CD4-positive, CD25-positive, alpha-beta regulatory T cell (primary cell): ENCODE data around the gene PRAF2. TPM values are rescaled to one million over a fixed set of nuclear protein-coding genes. Genes with fewer than 3 reads are reported as not detected.

Experiments used
- ATAC-seq, 2 donors: fragments of 150-1000 bp; cut with Tn5 transposase; one replicate each; pipeline ENCODE4 v1.10.0; 2021; ENCODE audit warnings: low read depth in 2 of 2, moderate number of reproducible peaks in 2 of 2, moderate library complexity in 1 of 2
- DNase-seq, 3 donors: peaks; one replicate each; pipeline versions ENCODE4 v3.0.0 to v3.0.0-alpha.2; 2012 to 2022; ENCODE audit warnings: mixed read lengths in 1 of 3
- H3K27ac ChIP-seq: one replicate; pipeline ENCODE4 v1.7.0; 2013; ENCODE audit warnings: mild to moderate bottlenecking, low read length; ENCODE audit not compliant: insufficient read depth, poor library complexity, severe bottlenecking
- H3K27me3 ChIP-seq: one replicate; pipeline ENCODE4 v1.7.0; 2013; ENCODE audit warnings: low read length; ENCODE audit not compliant: control insufficient read depth, insufficient read depth
- H3K36me3 ChIP-seq: one replicate; pipeline ENCODE4 v1.7.0; 2013; ENCODE audit warnings: mild to moderate bottlenecking, low read length, moderate library complexity; ENCODE audit not compliant: control insufficient read depth, insufficient read depth
- H3K4me1 ChIP-seq: 2 replicates; pipeline ENCODE4 v1.7.0; 2013; ENCODE audit warnings: mild to moderate bottlenecking, low read length; ENCODE audit not compliant: insufficient read depth, control insufficient read depth, poor library complexity, severe bottlenecking
- H3K4me3 ChIP-seq: one replicate; pipeline ENCODE4 v1.7.0; 2013; ENCODE audit warnings: low read depth, mild to moderate bottlenecking, low read length, moderate library complexity
- H3K9me3 ChIP-seq, 2 experiments: 1 replicate in 1 of 2; 2 replicates in 1 of 2; pipeline ENCODE4 v1.7.0; 2013; ENCODE audit warnings: low read length in 2 of 2, mild to moderate bottlenecking in 1 of 2, moderate library complexity in 1 of 2; ENCODE audit not compliant: control insufficient read depth in 2 of 2
- H3K27ac Mint-ChIP-seq, 3 donors: one replicate each; pipeline ENCODE4 v1.8.0; 2020 to 2022; ENCODE audit warnings: mild to moderate bottlenecking in 3 of 3, mixed read lengths in 3 of 3, moderate library complexity in 2 of 3
- H3K27me3 Mint-ChIP-seq: one replicate; pipeline ENCODE4 v1.8.0; 2022; ENCODE audit warnings: mild to moderate bottlenecking, mixed read lengths
- H3K36me3 Mint-ChIP-seq: one replicate; pipeline ENCODE4 v1.8.0; 2020; ENCODE audit warnings: mixed read lengths
- H3K4me1 Mint-ChIP-seq, 4 donors: one replicate each; pipeline ENCODE4 v1.8.0; 2020 to 2022; ENCODE audit warnings: mixed read lengths in 4 of 4, mild to moderate bottlenecking in 1 of 4
- H3K4me3 Mint-ChIP-seq, 4 donors: one replicate each; pipeline ENCODE4 v1.8.0; 2020 to 2022; ENCODE audit warnings: mild to moderate bottlenecking in 4 of 4, mixed read lengths in 4 of 4, moderate library complexity in 3 of 4
- H3K9me3 Mint-ChIP-seq, 7 donors: one replicate each; pipeline ENCODE4 v1.8.0; 2020 to 2022; ENCODE audit warnings: mixed read lengths in 7 of 7, mild to moderate bottlenecking in 3 of 7, moderate library complexity in 2 of 7
- polyA plus RNA-seq, 4 donors: library from polyadenylated mRNA; unstranded; fragments of 300-500 nt; fragmentation: Illumina TruSeq; gene quantifications; one replicate each; pipeline ENCODE4 v1.2.3, GENCODE V29; 2021
- total RNA-seq: library from RNA; stranded (reverse); gene quantifications from one replicate; pipeline ENCODE4 v1.2.3, GENCODE V29; 2022

PRAF2 gene
- total and polyA plus RNA-seq, 5 donors from 2014 or later, result 20.4 to 49.4 (median 42.0) TPM

DNA sequence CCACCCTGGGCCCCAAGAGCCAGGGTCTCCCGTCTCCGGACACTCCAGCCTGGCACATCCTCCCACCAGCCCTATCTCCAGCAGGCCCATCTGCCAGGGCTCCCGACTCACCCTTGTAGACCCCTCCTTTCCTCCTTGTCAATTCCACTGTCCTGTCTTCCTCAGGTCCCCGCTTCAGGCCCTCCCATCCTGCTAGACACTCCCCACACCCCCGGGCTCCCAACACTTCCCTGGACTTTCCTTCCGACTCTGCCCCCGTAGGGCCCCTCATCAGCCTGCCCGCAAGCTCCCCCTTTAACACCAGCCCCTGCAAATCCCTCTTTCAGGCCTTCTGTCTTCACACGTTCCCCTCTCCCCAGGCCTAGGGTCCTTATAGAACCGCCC is 1.1 kb downstream of the PRAF2 start:
- Histone ChIP-seq H3K27me3 (no peaks in the 10 kb centered on the region), H3K27ac (no peak overlapping the region), H3K36me3 (peaks cover 7% of the 10 kb centered on the region), H3K9me3 (no peaks in the 10 kb centered on the region), H3K4me1 (peaks cover 12% of the 10 kb centered on the region), H3K4me3 (peak overlapping the region; percentile 32)
- Mint-ChIP-seq H3K4me3 (peak overlapping the region; percentile 21 to 90 (median 85)), H3K27me3 (no peaks in the 10 kb centered on the region), H3K9me3 (no peaks in the 10 kb centered on the region), H3K4me1 (peaks cover 0 to 31% (median 10%) of the 10 kb centered on the region in 4 donors), H3K36me3 (no peaks in the 10 kb centered on the region), H3K27ac (peak overlapping the region in 1 of 3 donors; percentile 78)
- no peak for DNase-seq
- ATAC-seq, result no peak

DNA sequence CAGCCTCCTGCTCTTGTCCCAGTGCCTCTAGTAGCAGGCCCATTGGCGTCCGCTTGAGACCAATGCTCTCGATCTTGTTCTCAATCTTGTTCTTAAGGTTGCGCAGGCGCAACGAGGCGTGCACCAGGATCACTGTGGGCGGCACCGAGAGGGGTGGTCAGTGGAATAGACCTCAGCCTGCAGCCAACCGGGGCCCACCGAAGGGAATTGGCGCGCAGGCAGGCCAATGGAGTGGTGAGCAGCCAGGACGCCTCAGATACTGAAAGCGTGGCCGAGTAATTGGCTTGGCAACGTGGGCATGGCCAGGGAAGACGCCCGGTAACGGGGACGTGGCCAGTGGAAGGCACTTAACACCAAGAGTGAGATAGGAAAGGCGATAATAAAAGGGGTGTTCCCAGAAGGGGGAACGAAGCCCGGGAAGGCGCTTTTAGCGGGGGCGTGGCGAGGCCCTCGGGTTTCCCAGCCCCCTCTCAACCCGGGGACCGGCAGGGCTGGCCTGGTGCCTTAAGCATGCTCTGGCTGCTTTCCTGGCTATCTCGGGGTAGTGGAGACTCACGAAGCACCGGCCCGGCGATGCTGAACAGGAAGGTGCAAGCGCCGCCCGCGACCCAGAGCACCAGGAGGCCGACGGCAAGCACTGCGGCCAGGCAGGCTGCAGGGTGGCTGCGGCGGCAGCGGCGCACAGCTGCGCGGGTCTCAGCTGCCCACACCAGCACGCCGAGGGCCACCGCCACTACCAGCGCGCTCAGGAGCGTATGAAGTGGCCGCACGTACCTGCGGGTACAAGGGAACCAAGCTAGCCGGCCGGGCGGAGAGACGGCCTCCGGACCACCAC is 1.7 kb downstream of the PRAF2 start:
- Mint-ChIP-seq H3K27ac (no peak overlapping the region), H3K4me3 (peak overlapping the region in 3 of 4 donors; percentile 23 to 65 (median 59))
- no peak for DNase-seq

DNA sequence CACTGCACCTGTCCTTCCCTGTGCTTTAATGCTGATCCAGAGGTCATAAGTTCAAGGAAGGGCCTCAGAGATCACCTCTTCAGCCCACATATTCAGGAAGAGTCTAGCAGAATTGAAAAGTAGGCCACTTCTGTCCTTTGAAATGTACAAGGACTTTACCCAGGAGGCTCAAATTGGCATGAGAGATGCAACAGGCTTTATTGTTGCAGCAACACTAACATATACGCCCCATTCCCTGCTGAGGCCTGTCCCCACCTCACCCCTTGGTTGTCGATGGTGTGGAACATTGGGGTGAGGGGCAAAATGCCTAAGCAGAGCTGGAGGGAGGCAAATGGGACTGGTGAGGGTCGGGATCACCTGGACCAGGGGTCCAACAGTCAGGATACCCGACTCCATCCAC is 2.8 kb downstream of the PRAF2 start:
- Mint-ChIP-seq H3K27ac (peak overlapping the region in 2 of 3 donors; percentile 62 to 77), H3K4me1 (peaks cover 0 to 33% (median 8%) of the 10 kb centered on the region in 4 donors), H3K27me3 (no peaks in the 10 kb centered on the region), H3K4me3 (peak overlapping the region; percentile 4 to 46 (median 30)), H3K36me3 (no peaks in the 10 kb centered on the region), H3K9me3 (no peaks in the 10 kb centered on the region)
- H3K4me1 ChIP-seq, result peaks cover 12% of the 10 kb centered on the region
- H3K9me3 ChIP-seq, result no peaks in the 10 kb centered on the region
- H3K27me3 ChIP-seq, result no peaks in the 10 kb centered on the region
- no peaks in the 10 kb centered on the region for H3K36me3 ChIP-seq
- DNase-seq (no peak), ATAC-seq (no peak)
- H3K4me3 ChIP-seq, result no peak overlapping the region
- no peak overlapping the region for H3K27ac ChIP-seq

More for the DNA sequence above, 1.7 kb downstream of the PRAF2 start:
- no peak overlapping the region for H3K4me3 ChIP-seq
- Mint-ChIP-seq H3K36me3 (no peaks in the 10 kb centered on the region), H3K27me3 (no peaks in the 10 kb centered on the region), H3K4me1 (peaks cover 0 to 31% (median 8%) of the 10 kb centered on the region in 4 donors), H3K9me3 (no peaks in the 10 kb centered on the region)
- ATAC-seq, result no peak
- peaks cover 12% of the 10 kb centered on the region for H3K4me1 ChIP-seq
- H3K9me3 ChIP-seq, result no peaks in the 10 kb centered on the region
- peaks cover 7% of the 10 kb centered on the region for H3K36me3 ChIP-seq
- no peak overlapping the region for H3K27ac ChIP-seq
- no peaks in the 10 kb centered on the region for H3K27me3 ChIP-seq

DNA sequence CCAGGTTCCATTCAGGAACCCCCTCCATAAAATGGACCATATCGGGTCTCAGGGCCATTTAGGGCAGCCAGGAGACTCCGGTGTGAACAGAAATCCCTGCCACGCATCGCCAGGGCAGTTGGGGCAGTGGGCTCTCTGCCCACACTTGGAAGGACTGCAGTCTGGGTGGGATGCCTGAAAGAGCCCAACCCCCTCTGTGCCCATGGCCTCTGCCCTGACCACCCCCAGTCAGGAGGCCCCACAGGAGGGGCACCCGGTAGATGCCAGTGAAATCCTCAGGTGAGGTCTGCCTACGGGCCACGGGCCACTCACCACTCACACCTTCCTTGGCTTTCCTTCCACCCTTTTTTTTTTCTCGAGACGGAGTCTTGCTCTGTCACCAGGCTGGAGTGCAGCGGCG is 4.8 kb downstream of the PRAF2 start:
- peaks cover 12% of the 10 kb centered on the region for H3K4me1 ChIP-seq
- H3K27me3 ChIP-seq, result no peaks in the 10 kb centered on the region
- no peaks in the 10 kb centered on the region for H3K36me3 ChIP-seq
- Mint-ChIP-seq H3K27me3 (no peaks in the 10 kb centered on the region), H3K27ac (no peak overlapping the region), H3K4me1 (peaks cover 0 to 25% (median 6%) of the 10 kb centered on the region in 4 donors), H3K4me3 (no peak overlapping the region), H3K9me3 (no peaks in the 10 kb centered on the region), H3K36me3 (no peaks in the 10 kb centered on the region)
- H3K4me3 ChIP-seq, result no peak overlapping the region
- DNase-seq (no peak), ATAC-seq (no peak)
- no peaks in the 10 kb centered on the region for H3K9me3 ChIP-seq
- H3K27ac ChIP-seq, result no peak overlapping the region

DNA sequence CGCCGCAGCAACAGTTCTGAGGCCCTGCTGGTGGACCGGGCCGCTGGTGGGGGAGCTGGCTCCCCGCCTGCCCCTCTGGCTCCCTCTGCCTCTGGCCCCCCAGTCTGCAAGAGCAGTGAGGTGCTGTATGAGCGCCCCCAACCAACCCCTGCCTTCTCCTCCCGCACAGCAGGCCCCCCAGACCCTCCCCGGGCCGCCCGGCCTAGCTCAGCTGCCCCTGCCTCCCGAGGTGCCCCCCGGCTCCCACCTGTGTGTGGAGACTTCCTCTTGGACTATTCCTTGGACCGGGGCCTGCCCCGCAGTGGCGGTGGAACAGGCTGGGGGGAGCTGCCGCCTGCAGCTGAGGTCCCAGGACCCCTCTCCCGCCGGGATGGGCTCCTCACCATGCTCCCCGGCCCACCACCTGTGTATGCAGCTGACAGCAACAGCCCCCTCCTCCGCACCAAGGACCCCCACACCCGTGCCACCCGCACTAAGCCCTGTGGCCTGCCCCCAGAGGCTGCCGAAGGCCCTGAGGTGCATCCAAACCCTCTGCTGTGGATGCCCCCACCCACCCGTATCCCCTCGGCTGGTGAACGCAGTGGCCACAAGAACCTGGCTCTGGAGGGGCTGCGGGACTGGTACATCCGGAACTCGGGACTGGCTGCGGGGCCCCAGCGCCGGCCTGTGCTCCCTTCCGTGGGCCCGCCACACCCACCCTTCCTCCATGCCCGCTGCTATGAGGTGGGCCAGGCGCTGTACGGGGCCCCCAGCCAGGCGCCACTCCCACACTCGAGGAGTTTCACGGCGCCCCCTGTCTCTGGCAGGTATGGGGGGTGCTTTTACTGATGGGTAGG is 6.3 kb downstream of the PRAF2 start:
- Mint-ChIP-seq H3K4me1 (peaks cover 0 to 11% (median 0%) of the 10 kb centered on the region in 4 donors), H3K4me3 (no peak overlapping the region), H3K36me3 (no peaks in the 10 kb centered on the region), H3K27me3 (no peaks in the 10 kb centered on the region), H3K9me3 (no peaks in the 10 kb centered on the region), H3K27ac (peak overlapping the region in 1 of 3 donors; percentile 88)
- Histone ChIP-seq H3K4me3 (no peak overlapping the region), H3K9me3 (no peaks in the 10 kb centered on the region), H3K27ac (no peak overlapping the region), H3K4me1 (no peaks in the 10 kb centered on the region), H3K36me3 (no peaks in the 10 kb centered on the region), H3K27me3 (no peaks in the 10 kb centered on the region)
- DNase-seq (no peak), ATAC-seq (no peak)

DNA sequence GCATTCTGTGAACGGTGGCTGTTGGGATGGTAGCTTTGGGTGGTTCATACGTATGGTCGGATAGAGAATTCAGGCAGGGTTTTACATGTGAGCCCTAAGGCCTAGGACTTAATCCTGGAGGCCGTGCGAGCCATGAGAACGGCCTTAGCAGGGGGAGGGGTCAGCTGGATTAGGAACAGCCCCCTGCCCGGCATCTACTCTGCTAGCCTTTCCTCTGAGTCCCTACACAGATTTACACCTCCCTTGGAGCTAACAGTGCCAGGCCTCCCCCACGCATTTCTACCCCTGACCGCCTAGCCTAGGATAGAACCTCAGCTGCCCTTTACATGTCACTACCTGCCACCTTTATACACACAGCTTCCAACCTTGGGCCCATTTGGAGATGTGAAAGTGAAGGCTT is 7.1 kb downstream of the PRAF2 start:
- Mint-ChIP-seq H3K4me1 (peaks cover 0 to 8% (median 0%) of the 10 kb centered on the region in 4 donors), H3K27me3 (no peaks in the 10 kb centered on the region)
- no peak for DNase-seq

DNA sequence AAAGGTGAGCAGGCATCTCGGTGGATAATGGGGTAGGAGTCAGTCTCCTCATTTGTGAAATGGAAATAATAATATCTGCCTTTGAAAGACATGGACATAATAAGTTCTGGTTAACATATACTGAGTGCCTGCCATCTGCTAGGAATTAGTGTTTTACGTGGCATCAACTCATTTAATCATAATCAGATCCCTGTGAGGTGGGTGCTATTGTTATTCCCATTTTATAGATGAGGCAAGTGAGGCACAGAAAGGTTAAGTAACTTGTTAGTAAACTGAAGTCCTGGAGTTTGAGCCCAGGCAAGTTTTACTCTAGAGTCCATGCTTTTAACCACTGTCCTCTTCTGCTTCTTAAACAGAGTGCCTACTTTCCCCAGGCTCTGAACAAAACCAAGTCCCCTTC is 7.5 kb downstream of the PRAF2 start:
- Histone ChIP-seq H3K27ac (no peak overlapping the region), H3K36me3 (no peaks in the 10 kb centered on the region), H3K4me1 (no peaks in the 10 kb centered on the region), H3K9me3 (no peaks in the 10 kb centered on the region), H3K4me3 (no peak overlapping the region), H3K27me3 (no peaks in the 10 kb centered on the region)
- Mint-ChIP-seq H3K4me1 (peaks cover 0 to 5% (median 0%) of the 10 kb centered on the region in 4 donors), H3K27me3 (no peaks in the 10 kb centered on the region), H3K36me3 (no peaks in the 10 kb centered on the region), H3K4me3 (no peak overlapping the region), H3K9me3 (no peaks in the 10 kb centered on the region), H3K27ac (peak overlapping the region in 1 of 3 donors; percentile 35)
- DNase-seq, result no peak
- no peak for ATAC-seq

More for the DNA sequence above, 7.1 kb downstream of the PRAF2 start:
- Histone ChIP-seq H3K27ac (no peak overlapping the region), H3K4me3 (no peak overlapping the region), H3K9me3 (no peaks in the 10 kb centered on the region), H3K4me1 (no peaks in the 10 kb centered on the region), H3K36me3 (no peaks in the 10 kb centered on the region), H3K27me3 (no peaks in the 10 kb centered on the region)
- no peaks in the 10 kb centered on the region for H3K36me3 Mint-ChIP-seq
- ATAC-seq, result no peak
- H3K4me3 Mint-ChIP-seq, result no peak overlapping the region
- no peaks in the 10 kb centered on the region for H3K9me3 Mint-ChIP-seq
- peak overlapping the region in 1 of 3 donors; percentile 88 for H3K27ac Mint-ChIP-seq
